Nephron (organoid): Measurements from ENCODE around the gene SASH1.

Experiments
- H3K27ac Mint-ChIP-seq, 3 experiments: 2 replicates each; pipeline ENCODE4 v1.8.0; 2020; ENCODE audit warnings: mixed read lengths in 3 of 3, mild to moderate bottlenecking in 2 of 3, moderate library complexity in 1 of 3
- H3K27me3 Mint-ChIP-seq: 2 replicates; pipeline ENCODE4 v1.8.0; 2021; ENCODE audit warnings: low read depth, mild to moderate bottlenecking, moderate library complexity, mixed read lengths
- H3K36me3 Mint-ChIP-seq: 2 replicates; pipeline ENCODE4 v1.8.0; 2020; ENCODE audit warnings: low read depth, mixed read lengths
- H3K4me1 Mint-ChIP-seq: 2 replicates; pipeline ENCODE4 v1.8.0; 2020; ENCODE audit warnings: mixed read lengths
- H3K4me3 Mint-ChIP-seq, 3 experiments: 2 replicates each; pipeline ENCODE4 v1.8.0; 2020; ENCODE audit warnings: mild to moderate bottlenecking in 3 of 3, mixed read lengths in 3 of 3, moderate library complexity in 2 of 3
- H3K9me3 Mint-ChIP-seq: 2 replicates; pipeline ENCODE4 v1.8.0; 2020; ENCODE audit warnings: mixed read lengths
- CTCF ChIP-seq, 3 experiments: fragments of 200-600 bp; sonication (generic); IDR thresholded peaks; one replicate each; pipeline ENCODE4 v1.5.0; 2021; ENCODE audit warnings: antibody characterized with exemption in 3 of 3; ENCODE audit not compliant: unreplicated experiment in 3 of 3

Gene SASH1

GRCh38 chr6:148401571-148401970 lies 58.9 kb downstream of the SASH1 start:
- no peak for TF ChIP-seq CTCF (IDR thresholded peaks at IDR 0.05; ENCODE audit: unreplicated experiment in 3 of 3)
- Mint-ChIP-seq H3K27me3 (no peaks in the 10 kb centered on the region), H3K36me3 (peaks cover 11% of the 10 kb centered on the region), H3K9me3 (no peaks in the 10 kb centered on the region), H3K4me3 (no peak overlapping the region), H3K4me1 (peaks cover 5% of the 10 kb centered on the region), H3K27ac (no peak overlapping the region)

- Mint-ChIP-seq H3K27me3 (no peaks in the 10 kb centered on the region), H3K9me3 (no peaks in the 10 kb centered on the region), H3K4me1 (peaks cover 5% of the 10 kb centered on the region), H3K36me3 (peaks cover 16% of the 10 kb centered on the region), H3K27ac (peak overlapping the region in 1 of 3 experiments; percentile 42), H3K4me3 (no peak overlapping the region)
- TF ChIP-seq CTCF (IDR thresholded peaks at IDR 0.05; ENCODE audit: unreplicated experiment in 3 of 3): no peak
Observed at GRCh38 chr6:148404456-148405054, 61.9 kb downstream of the SASH1 start.

- Mint-ChIP-seq H3K4me3 (no peak overlapping the region), H3K36me3 (peaks cover 16% of the 10 kb centered on the region), H3K9me3 (no peaks in the 10 kb centered on the region), H3K27me3 (no peaks in the 10 kb centered on the region), H3K27ac (no peak overlapping the region), H3K4me1 (peaks cover 5% of the 10 kb centered on the region)
- no peak for TF ChIP-seq CTCF (IDR thresholded peaks at IDR 0.05; ENCODE audit: unreplicated experiment in 3 of 3)
Observed at GRCh38 chr6:148405894-148406293, 63.3 kb downstream of the SASH1 start.

- Mint-ChIP-seq H3K4me3 (no peak overlapping the region), H3K4me1 (peaks cover under 1% of the 10 kb centered on the region), H3K27ac (no peak overlapping the region), H3K36me3 (peaks cover 13% of the 10 kb centered on the region), H3K9me3 (no peaks in the 10 kb centered on the region), H3K27me3 (no peaks in the 10 kb centered on the region)
- no peak for TF ChIP-seq CTCF (IDR thresholded peaks at IDR 0.05; ENCODE audit: unreplicated experiment in 3 of 3)
Observed at GRCh38 chr6:148406579-148407371, 64.1 kb downstream of the SASH1 start.

- Mint-ChIP-seq H3K4me3 (no peak overlapping the region), H3K27ac (no peak overlapping the region), H3K9me3 (no peaks in the 10 kb centered on the region), H3K36me3 (peaks cover 13% of the 10 kb centered on the region), H3K27me3 (no peaks in the 10 kb centered on the region), H3K4me1 (peaks cover under 1% of the 10 kb centered on the region)
- TF ChIP-seq CTCF (IDR thresholded peaks at IDR 0.05; ENCODE audit: unreplicated experiment in 3 of 3): no peak
Observed at GRCh38 chr6:148407372-148407771, 64.7 kb downstream of the SASH1 start.
